Gastrocnemius medialis (tissue), 4 donors: Measurements from ENCODE around the gene OR13A1.
"Not testable (repeated sequence)": the region's sequence is repeated elsewhere in the genome, so short reads cannot be mapped to it uniquely, and the experiment has no call there.

Experiments
- CTCF ChIP-seq, 5 experiments: fragments of 450-650 bp in 3 of 5; fragments of 200-600 bp in 2 of 5; sonication (generic) in 2 of 5; IDR thresholded peaks in 4 of 5; conservative IDR thresholded peaks in 1 of 5; 1 replicate in 4 of 5; 2 replicates in 1 of 5; pipeline ENCODE4 v1.5.1; 2016 to 2019; ENCODE audit warnings: antibody characterized with exemption in 5 of 5, mild to moderate bottlenecking in 3 of 5, moderate library complexity in 3 of 5
- POLR2A ChIP-seq, 2 donors: fragments of 450-650 bp; IDR thresholded peaks; one replicate each; pipeline ENCODE4 v1.6.1; 2017; ENCODE audit warnings: antibody characterized with exemption in 2 of 2, mild to moderate bottlenecking in 2 of 2, moderate library complexity in 2 of 2

GRCh38 chr10:45331824-45332223 lies 16.4 kb upstream of the OR13A1 start:
- not testable (repeated sequence) for TF ChIP-seq CTCF (IDR thresholded peaks at IDR 0.05 in 4 of 5, conservative IDR thresholded peaks at IDR 0.05 in 1 of 5); POLR2A (IDR thresholded peaks at IDR 0.05)
